Measurements from ENCODE around the gene ST8SIA4. TPM values are rescaled to one million over a fixed set of nuclear protein-coding genes. Genes with fewer than 3 reads are reported as not detected.

ST8SIA4 gene
- total RNA-seq, 1 donor from 2014 or later, result 7.2 TPM

DNA sequence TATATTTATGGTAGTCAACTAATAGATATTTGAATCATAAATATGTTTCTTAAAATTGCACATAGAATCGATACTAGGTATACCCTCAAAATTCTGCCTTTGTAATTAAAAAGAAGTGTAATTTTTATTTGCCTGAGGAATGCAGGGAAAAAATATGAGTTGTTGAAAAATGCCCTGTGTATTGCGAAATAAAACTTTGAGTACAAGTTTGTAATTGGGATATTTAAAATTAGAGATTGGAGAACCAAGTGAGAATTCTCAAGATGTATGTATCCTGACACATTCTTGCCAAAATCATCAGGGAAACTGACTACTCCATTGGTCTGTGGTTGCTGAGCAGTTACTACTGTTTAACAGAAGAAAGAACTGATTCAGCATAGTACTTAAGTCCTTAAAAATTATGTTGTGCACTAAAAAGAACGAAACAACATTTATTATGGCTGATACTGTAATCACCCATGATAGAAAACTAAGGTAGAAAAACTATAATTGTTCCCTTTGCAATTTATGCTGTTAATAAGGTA lies 36.0 kb downstream of the ST8SIA4 start:
- no peak for DNase-seq (ENCODE audit: low read depth in 2 of 2)

GRCh38 chr5:100864931-100865330 lies 38.2 kb downstream of the ST8SIA4 start:
- DNase-seq (ENCODE audit: low read depth in 2 of 2), result no peak

- DNase-seq (ENCODE audit: low read depth in 2 of 2), result no peak
Measured at GRCh38 chr5:100863739-100864138, 39.3 kb downstream of the ST8SIA4 start.

DNA sequence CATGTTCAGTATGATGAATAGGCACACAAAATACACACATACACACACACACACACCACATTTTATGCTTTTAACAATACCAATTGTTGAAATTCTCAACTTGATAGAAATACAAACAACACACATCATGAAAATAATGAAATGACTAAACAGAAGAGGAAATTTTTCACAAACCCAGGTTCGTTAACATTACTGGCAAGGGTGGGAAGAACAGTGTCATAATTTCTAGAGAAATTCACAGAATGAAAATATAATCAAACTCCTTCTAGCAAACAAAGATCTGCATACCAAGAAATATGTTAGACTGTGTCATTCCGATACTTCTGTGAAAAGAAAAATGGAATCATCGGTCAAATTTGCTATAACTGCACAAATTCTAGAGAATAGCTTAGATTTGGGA lies 41.9 kb downstream of the ST8SIA4 start:
- no peak for DNase-seq (ENCODE audit: low read depth in 2 of 2)

DNA sequence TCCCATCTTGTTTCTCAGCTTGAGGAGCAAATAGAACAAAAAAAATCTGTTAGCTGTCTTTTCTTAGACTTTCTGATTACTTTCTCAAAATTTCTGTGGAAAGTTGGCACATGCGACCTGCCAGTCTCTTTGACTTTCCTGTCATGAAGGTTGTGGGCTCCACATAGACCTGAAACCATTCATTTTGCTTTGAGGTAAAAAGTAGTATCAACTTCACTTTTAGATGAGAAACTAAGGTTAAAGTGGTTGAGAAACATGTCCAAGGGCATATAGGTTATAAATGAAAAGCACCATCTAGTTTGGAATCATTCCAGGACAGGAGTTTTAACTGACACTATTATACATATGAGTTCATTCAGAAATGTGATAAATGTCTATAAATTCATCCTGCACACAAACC lies 42.7 kb downstream of the ST8SIA4 start:
- DNase-seq (ENCODE audit: low read depth in 2 of 2), result no peak

GRCh38 chr5:100858987-100859545 lies 44.0 kb downstream of the ST8SIA4 start:
- DNase-seq (ENCODE audit: low read depth in 2 of 2), result no peak

DNA sequence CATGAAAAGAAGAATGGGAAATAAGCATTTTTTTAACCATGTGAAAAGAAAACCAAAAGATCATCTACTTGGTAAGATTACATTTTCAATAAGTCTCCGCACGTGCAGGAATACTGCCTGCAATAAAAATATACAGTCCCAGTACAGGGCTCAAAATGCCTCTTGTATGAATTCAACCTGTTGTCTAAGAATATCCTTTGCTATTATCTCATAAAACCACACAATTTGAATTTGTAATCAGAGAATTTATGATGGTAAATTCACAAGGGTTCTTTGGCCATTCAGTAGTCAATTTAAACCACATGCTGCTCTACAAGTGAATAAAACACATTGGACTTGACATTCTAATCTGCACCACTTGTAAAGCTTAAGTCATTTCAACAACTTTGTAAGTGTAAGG lies 46.6 kb downstream of the ST8SIA4 start:
- DNase-seq (ENCODE audit: low read depth in 2 of 2), result no peak

DNA sequence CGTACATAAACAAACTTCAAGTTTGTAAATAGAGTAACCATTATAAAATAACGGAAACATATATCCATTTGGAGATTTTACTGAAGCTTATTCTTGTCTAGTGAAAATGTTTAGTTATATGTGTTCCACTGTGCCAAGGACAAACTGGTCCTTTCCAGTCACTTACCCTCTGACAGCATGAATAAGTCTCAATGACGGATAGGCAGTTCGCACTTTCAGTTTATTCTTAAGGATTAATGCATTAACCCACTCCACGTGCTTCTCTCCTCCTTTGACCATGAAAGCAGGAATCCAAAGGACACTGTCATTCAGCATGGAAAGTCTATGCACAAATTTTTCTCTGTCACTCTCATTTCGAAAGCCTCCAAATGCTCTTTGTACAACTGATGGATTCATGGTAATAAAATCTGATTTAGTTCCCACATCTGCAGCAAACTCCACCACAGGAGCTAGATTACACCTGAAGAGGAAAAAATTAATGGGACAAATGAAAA lies 47.1 kb downstream of the ST8SIA4 start:
- DNase-seq (ENCODE audit: low read depth in 2 of 2), result no peak

- no peak for DNase-seq (ENCODE audit: low read depth in 2 of 2)
Measured at GRCh38 chr5:100855295-100855694, 47.8 kb downstream of the ST8SIA4 start.

- DNase-seq (ENCODE audit: low read depth in 2 of 2), result peak in 1 of 2 donors; percentile 69
Measured at GRCh38 chr5:100854591-100854990, 48.5 kb downstream of the ST8SIA4 start.

GRCh38 chr5:100853582-100853981 lies 49.5 kb downstream of the ST8SIA4 start:
- DNase-seq (ENCODE audit: low read depth in 2 of 2), result no peak

GRCh38 chr5:100852988-100853449 lies 50.1 kb downstream of the ST8SIA4 start:
- DNase-seq (ENCODE audit: low read depth in 2 of 2), result no peak

GRCh38 chr5:100852051-100852450 lies 51.0 kb downstream of the ST8SIA4 start:
- no peak for DNase-seq (ENCODE audit: low read depth in 2 of 2)

DNA sequence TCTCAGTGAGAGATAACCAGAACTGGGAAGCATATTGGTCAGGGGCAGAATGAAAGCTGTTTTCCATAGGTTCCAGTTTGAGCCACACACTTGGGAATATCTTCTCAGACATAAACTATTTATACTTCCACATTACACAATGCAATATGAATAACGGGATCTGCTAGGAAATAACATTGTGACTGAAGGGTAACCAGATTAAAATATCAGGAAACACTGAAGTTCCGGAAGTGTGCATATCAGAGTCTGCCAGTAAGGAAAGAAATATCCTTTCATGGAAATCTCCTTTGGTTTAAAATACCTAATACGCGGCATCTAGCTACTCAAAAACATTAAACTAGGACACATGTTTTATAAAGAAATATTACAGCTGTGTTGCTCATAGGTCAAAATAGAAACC lies 56.3 kb downstream of the ST8SIA4 start:
- peak; percentile 25 to 91 for DNase-seq (ENCODE audit: low read depth in 2 of 2)

DNA sequence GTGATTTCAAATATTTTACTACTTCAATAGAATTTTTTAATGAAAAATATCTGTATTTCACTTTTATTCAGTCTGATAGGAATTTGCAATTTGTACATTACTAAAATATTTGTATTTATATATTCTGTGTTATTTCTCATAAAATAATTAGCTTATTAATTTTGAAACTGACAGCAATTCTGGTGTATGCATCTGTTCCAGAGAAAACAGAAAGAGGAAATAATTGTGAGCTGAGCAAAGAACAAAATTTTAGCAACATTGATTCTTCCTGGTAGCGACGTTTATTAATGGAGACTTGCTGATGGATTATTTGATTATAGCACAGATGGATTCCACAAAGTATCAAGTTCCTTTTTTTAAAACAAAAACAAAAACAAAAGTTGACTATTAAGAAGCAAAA lies 61.0 kb downstream of the ST8SIA4 start:
- peak in 1 of 2 donors; percentile 19 for DNase-seq (ENCODE audit: low read depth in 2 of 2)

DNA sequence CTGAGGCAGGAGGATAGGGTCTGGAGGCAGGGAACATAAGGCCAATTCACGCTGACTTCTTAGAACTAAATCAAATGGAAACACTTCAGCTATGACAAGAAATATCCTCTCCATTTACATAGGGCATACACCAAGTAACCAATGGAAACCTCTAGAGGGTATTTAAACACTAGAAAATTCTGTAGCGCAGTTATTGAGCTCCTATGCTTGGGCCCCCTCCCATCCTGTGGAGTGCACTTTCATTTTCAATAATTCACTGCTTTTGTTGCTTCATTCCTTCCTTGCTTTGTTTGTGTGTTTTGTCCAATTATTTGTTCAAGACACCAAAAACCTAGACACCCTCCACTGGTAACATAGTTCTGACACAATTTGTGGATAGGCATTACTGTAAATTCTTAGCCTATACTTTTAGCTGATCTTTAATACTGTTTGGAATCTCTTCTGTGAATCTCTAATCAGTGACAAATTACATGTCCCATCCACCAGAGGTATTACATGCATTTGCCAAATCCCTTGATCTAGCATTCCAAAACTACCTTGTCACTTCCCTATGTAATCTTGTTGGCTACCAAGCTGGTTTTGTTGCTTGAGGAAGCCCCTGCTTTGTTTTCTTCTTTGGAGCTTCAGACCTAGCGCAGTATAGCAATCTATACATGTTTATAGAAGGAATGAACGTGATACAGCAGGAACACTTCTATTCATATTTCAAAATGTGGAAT lies 61.6 kb downstream of the ST8SIA4 start:
- DNase-seq (ENCODE audit: low read depth in 2 of 2), result peak; percentile 47 to 77

DNA sequence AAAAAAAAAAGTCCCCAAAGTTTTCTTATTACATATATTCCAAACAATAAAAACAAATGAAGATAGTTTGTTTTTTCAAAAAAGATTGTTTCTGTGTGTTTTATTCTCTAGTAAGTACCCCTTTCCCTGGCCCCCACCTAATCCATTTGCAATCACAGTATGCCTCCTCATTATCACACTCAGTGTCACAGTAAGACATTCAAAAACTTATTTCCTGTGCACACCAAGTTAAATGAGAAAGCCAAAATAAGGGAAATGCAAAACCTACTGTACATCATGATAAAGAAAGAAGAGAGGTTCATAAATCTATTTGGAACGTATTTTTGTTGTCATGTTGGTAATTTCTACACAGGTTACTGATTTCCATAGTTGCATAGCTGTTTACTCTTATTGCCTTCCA lies 62.3 kb downstream of the ST8SIA4 start:
- no peak for DNase-seq (ENCODE audit: low read depth in 2 of 2)

DNA sequence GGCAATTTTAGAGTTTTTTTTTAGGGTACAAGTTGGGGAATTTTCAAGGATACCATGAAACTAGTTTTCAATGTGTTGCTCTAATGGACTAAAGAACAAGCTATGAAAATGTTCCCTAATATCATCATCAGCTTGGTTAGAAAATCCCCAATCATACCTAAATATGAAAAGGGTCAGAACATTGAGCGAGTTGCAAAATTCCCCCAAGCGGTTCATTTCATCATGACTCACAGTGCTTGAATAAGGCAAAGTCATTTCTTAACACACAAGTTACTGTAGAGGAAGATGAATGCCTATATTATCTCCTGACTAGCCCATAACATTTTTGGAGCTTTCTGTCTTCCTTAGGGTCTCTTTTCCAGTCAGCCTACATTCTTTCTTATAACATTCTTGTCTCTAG lies 62.7 kb downstream of the ST8SIA4 start:
- DNase-seq (ENCODE audit: low read depth in 2 of 2), result peak in 1 of 2 donors; percentile 52

- peak in 1 of 2 donors; percentile 52 for DNase-seq (ENCODE audit: low read depth in 2 of 2)
Measured at GRCh38 chr5:100838048-100838473, 65.0 kb downstream of the ST8SIA4 start.

GRCh38 chr5:100834519-100834918 lies 68.6 kb downstream of the ST8SIA4 start:
- DNase-seq (ENCODE audit: low read depth in 2 of 2), result no peak

DNA sequence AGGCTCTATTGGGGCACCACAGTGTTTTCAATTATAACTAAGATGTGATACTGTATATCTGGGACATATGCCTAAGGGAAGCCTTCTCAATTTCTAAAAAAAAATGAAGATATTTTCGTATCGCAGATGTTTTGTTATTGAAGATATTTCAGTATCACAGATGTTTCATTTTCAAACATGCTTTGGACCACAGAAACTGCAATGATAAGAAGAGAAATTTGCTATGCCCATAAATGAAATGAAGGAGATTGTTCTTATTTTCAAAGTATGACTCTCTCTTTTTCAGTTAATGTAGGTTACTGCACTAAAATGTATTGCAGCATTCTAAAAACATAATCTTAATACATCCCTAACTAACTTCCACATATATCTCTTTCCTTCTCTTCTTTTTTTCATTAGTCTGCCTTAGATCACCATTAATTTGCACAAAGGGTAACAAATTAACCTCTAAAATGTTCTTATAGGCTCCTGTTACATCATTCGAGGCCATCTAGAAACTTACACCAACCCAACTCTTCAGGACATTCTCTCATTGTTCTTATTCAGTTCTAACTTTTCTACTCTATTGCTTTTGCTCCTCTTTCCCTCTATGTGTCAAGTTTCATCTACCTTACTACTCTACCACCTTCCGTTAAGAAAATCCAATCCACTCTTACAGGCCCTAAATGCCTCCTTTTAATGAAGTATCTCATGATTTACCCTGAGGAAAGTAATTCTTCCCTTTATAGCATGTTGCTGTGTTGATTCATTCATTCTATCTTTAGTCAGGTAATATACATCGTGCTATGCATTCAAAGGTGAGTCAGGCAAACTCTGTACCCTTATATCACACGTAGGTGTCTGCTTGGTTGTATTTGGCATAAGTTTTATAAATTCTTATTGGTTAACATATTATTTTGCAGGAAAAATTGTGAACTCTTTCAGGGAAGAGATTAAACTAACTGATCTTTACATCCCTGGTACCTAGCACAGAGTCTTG lies 70.5 kb downstream of the ST8SIA4 start:
- DNase-seq (ENCODE audit: low read depth in 2 of 2), result no peak

All from dermis microvascular lymphatic vessel endothelial cell (primary cell).